Smooth muscle cell (in vitro differentiated cells): ENCODE measurements around the gene UPK3BL1. TPM values are rescaled to one million over a fixed set of nuclear protein-coding genes. Genes with fewer than 3 reads are reported as not detected.
"Not testable (repeated sequence)": the region's sequence is repeated elsewhere in the genome, so short reads cannot be mapped to it uniquely, and the experiment has no call there.

ENCODE experiments used
- DNase-seq: peaks from one replicate; lab custom pipeline; 2025; ENCODE audit not compliant: unreplicated experiment; lab: John Stamatoyannopoulos, UW
- H2AFZ ChIP-seq: fragments of 200-600 bp; sonication (generic); 2 replicates; pipeline ENCODE4 v1.6.0; 2016; ENCODE audit warnings: antibody characterized with exemption, low read depth, mild to moderate bottlenecking
- H3F3A ChIP-seq: fragments of 200-600 bp; sonication (generic); 2 replicates; pipeline ENCODE4 v1.6.0; 2017; ENCODE audit warnings: antibody characterized with exemption, low read depth
- H3K27ac ChIP-seq: fragments of 200-600 bp; sonication (generic); 2 replicates; pipeline ENCODE4 v1.5.1; 2016; ENCODE audit warnings: low read depth, mild to moderate bottlenecking
- H3K27me3 ChIP-seq: fragments of 200-600 bp; sonication (generic); 2 replicates; pipeline ENCODE4 v1.6.1; 2016; ENCODE audit warnings: low read depth, mild to moderate bottlenecking
- H3K36me3 ChIP-seq: fragments of 200-600 bp; sonication (generic); 2 replicates; pipeline ENCODE4 v1.5.1; 2016; ENCODE audit warnings: low read depth
- H3K4me1 ChIP-seq: fragments of 200-600 bp; sonication (generic); 2 replicates; pipeline ENCODE4 v1.5.1; 2016; ENCODE audit warnings: low read depth
- H3K4me2 ChIP-seq: fragments of 200-600 bp; sonication (generic); 2 replicates; pipeline ENCODE4 v1.6.0; 2016; ENCODE audit warnings: mild to moderate bottlenecking
- H3K4me3 ChIP-seq: fragments of 200-600 bp; sonication (generic); 2 replicates; pipeline ENCODE4 v1.5.1; 2016; ENCODE audit warnings: mild to moderate bottlenecking
- H3K79me2 ChIP-seq: fragments of 200-600 bp; sonication (generic); 2 replicates; pipeline ENCODE4 v1.6.0; 2016; ENCODE audit warnings: low read depth, mild to moderate bottlenecking
- H3K9ac ChIP-seq: fragments of 200-600 bp; sonication (generic); 2 replicates; pipeline ENCODE4 v1.6.0; 2016; ENCODE audit warnings: low read depth
- H3K9me3 ChIP-seq: fragments of 200-600 bp; sonication (generic); replicated peaks from 2 replicates; pipeline ENCODE4 v1.5.1; 2016; ENCODE audit warnings: low read depth
- H4K20me1 ChIP-seq: fragments of 200-600 bp; sonication (generic); 2 replicates; pipeline ENCODE4 v1.6.0; 2016; ENCODE audit warnings: low read depth
- WGBS: methylation state at CpG from one replicate; pipeline ENCODE4 v1.1.7; 2016; ENCODE audit warnings: low lambda C conversion rate; 5-methylcytosine and 5-hydroxymethylcytosine counted together
- polyA plus RNA-seq: library from polyadenylated mRNA; unstranded; fragments of >200 nt; fragmentation: Nextera tagmentation; extraction: Ambion mirVana; gene quantifications from 2 replicates; pipeline ENCODE4 v1.2.1, GENCODE V29; 2016
- total RNA-seq: library from RNA; depleted of rRNA; stranded (reverse); fragments of >200 nt; gene quantifications from 2 replicates; pipeline ENCODE4 v1.2.3, GENCODE V29; 2014

UPK3BL1 gene
- total and polyA plus RNA-seq, 2 experiments from 2014 or later: 16.6 to 25.0 TPM

DNA sequence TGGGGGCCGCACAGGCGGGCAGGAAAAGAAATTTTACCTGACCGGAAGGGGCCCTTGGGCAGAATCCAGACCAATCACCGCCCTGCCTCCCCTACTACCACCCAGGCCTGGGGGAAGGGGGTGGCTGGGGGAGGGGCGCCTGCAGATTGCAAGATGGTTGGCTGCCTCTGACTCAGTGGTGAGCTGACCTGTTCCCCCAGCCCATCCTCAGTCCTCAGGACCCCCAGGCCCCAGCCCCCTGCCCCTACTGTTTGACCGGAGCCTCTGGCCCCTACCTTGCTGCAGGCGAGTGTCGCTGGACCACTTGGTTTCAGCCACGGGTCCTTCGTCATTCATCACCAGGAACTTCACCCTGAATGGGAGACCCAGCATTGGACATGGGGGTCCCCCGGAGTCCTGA, 3.7 kb downstream of the UPK3BL1 start:
- H2AFZ ChIP-seq, H3K4me3 ChIP-seq, H3K27me3 ChIP-seq, DNase-seq, H3K4me2 ChIP-seq, H3K4me1 ChIP-seq, H3K9ac ChIP-seq, H3F3A ChIP-seq, H3K9me3 ChIP-seq, H3K79me2 ChIP-seq, H3K27ac ChIP-seq, H4K20me1 ChIP-seq, H3K36me3 ChIP-seq: not testable (repeated sequence)
- WGBS: 98% methylated on average over 5 of the region's 11 CpGs

DNA sequence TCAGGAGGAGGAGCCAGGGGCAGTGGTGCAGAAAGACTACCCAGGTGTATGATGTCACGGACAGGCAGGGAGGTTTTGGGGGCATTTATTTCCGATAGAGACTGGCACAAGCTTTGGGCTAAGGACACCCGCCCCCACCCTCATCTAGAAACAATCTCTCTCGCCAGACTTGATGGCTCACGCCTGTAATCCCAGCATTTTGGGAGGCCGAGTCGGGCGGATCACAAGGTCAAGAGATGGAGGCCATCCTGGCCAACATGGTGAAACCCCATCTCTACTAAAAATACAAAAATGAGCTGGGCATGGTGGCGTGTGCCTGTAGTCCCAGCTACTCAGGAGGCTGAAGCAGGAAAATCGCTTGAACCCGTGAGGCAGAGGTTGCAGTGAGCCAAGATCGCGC, 5.6 kb downstream of the UPK3BL1 start:
- not testable (repeated sequence) for H4K20me1 ChIP-seq, H3K4me3 ChIP-seq, H3K36me3 ChIP-seq, H3K4me1 ChIP-seq, H3K4me2 ChIP-seq, H3K9me3 ChIP-seq, H3K27ac ChIP-seq, H3F3A ChIP-seq, H3K27me3 ChIP-seq, H3K9ac ChIP-seq, H3K79me2 ChIP-seq, H2AFZ ChIP-seq, DNase-seq
- WGBS: 94% methylated on average over 9 of the region's 13 CpGs

DNA sequence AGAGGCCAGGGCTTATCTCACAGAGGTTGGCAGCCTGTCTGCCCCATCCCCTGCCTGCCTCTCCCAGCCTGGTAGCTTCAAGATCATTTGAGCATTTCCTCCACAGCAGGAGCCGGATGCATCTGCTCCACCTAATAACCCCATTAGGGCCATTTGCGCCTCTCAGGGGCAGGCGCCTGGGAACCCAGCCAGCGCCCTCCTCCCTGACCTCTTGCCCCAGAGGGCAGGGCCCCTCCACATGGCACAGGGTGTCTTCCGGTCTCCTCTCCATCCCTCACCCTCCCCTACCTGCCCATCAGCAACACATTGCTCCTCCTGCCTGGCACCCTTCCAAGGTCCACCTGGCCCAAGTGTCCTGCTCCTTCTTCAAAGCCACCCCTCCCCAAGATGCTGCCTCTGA, 7.2 kb downstream of the UPK3BL1 start:
- not testable (repeated sequence) for H2AFZ ChIP-seq, DNase-seq, H3K4me2 ChIP-seq, H3K27ac ChIP-seq, H3K27me3 ChIP-seq, H3F3A ChIP-seq, H4K20me1 ChIP-seq, H3K36me3 ChIP-seq, H3K4me1 ChIP-seq, H3K79me2 ChIP-seq, H3K9me3 ChIP-seq, H3K9ac ChIP-seq, H3K4me3 ChIP-seq
- WGBS: 100% methylated on average over 3 of the region's 5 CpGs

DNA sequence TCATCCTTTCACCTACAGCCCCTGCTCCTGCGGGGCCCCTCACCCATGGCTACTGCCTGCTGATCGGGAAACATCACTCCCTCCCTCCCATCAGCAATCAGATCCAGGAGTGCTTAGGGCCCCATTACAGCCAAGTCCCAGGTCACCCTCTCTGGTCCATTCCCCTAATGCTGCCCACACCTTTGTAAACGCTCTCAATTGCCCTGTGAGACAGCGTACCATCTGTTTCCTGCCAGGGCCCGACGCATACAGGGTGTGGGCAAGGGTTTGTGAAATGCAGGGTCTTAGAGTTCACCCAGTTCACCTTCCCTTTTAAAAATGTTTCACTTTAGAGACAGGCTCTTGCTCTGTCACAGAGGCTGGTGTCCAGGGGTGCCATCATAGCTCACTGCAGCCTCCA, 8.3 kb downstream of the UPK3BL1 start:
- H3F3A ChIP-seq, DNase-seq, H3K4me1 ChIP-seq, H3K9ac ChIP-seq, H2AFZ ChIP-seq, H3K36me3 ChIP-seq, H3K27me3 ChIP-seq, H3K4me2 ChIP-seq, H4K20me1 ChIP-seq, H3K4me3 ChIP-seq, H3K9me3 ChIP-seq, H3K79me2 ChIP-seq, H3K27ac ChIP-seq: not testable (repeated sequence)
- 94% methylated on average over 4 of the region's 6 CpGs for WGBS

DNA sequence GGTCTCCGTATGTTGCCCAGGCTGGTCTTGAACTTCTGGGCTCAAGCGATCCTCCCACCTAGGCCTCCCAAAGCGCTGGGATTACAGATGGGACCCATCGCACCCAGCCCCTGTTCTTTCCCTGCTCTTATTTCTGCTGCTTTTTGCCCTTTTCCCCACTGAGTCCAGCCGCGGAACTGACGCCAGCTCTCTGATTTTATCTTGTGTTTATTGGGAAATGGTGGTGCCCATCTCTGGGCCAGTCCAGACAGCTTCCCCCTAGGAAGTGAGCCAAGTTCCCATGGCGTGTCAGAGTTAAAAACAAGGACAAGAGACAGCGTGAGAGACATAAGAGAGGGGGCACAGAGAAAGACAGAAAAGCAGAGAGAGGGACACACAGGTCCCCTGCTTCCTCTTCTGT, 12.0 kb downstream of the UPK3BL1 start:
- not testable (repeated sequence) for H3K27ac ChIP-seq, H3K9me3 ChIP-seq, H3K79me2 ChIP-seq, H3K4me3 ChIP-seq, H3K4me2 ChIP-seq, H3K4me1 ChIP-seq, H3K36me3 ChIP-seq, H3F3A ChIP-seq, H4K20me1 ChIP-seq, H2AFZ ChIP-seq, H3K27me3 ChIP-seq, H3K9ac ChIP-seq, DNase-seq
- 93% methylated on average over 9 of the region's 9 CpGs for WGBS

DNA sequence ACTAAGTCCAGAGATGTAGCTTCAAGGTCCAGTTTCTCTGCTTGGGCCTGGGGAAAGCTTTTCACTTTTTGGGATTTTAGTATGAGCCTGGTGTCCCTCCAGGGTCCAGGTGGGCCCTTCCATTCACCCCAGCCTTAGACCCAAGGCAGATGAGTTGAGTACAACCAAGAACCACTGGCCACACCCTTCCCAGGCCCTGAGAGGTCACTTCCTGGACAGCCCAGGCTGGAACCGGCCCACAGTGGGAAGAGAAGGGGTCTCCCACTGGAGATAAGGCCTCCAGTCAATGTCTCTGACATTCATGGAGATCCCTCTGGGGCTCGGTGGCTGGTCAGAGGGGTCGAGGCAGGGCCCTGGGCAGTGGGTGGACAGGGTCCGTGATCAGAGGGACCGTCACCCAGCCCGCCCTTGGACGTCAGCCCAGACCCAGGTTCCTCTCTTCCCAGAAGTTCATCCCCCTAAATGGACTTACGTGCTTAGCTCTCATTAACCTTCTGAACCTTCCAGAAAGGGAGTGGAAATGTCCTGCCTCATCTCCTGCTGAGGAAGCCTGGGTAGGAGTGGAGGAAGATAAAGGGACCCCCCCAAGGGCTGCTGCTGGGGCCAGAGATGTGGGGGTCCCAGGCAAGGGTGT, 15.2 kb downstream of the UPK3BL1 start:
- H3K79me2 ChIP-seq, H3K9ac ChIP-seq, H3K4me3 ChIP-seq, H3K4me1 ChIP-seq, H3K36me3 ChIP-seq, H4K20me1 ChIP-seq, H3K9me3 ChIP-seq, H2AFZ ChIP-seq, H3K27ac ChIP-seq, H3F3A ChIP-seq, H3K27me3 ChIP-seq, H3K4me2 ChIP-seq, DNase-seq: not testable (repeated sequence)
- no CpG with 5 or more reads among the region's 8 CpGs for WGBS

DNA sequence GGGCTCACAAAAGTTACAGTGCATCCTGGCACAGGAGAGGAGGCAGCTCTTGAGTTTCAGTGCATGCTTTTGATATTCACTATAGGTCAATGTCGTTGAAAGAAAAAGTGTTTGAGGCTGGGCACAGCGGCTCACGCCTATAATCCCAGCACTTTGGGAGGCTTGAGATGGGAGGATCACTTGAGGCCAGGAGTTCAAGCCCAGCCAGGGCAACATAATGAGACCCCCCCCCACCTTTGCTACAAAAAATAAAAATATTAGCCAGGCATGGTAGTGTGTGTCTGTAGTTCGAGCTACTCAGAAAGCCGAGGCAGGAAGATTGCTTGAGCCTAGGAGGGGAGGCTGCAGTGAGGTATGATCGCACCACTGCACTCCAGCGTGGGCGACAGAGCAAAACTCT, 24.5 kb downstream of the UPK3BL1 start:
- not testable (repeated sequence) for H3K79me2 ChIP-seq, H3K27ac ChIP-seq, H3F3A ChIP-seq, H2AFZ ChIP-seq, H3K36me3 ChIP-seq, H3K4me3 ChIP-seq, H4K20me1 ChIP-seq, H3K4me2 ChIP-seq, H3K9ac ChIP-seq, DNase-seq, H3K4me1 ChIP-seq, H3K9me3 ChIP-seq, H3K27me3 ChIP-seq
- 82% methylated on average over 3 of the region's 8 CpGs for WGBS

DNA sequence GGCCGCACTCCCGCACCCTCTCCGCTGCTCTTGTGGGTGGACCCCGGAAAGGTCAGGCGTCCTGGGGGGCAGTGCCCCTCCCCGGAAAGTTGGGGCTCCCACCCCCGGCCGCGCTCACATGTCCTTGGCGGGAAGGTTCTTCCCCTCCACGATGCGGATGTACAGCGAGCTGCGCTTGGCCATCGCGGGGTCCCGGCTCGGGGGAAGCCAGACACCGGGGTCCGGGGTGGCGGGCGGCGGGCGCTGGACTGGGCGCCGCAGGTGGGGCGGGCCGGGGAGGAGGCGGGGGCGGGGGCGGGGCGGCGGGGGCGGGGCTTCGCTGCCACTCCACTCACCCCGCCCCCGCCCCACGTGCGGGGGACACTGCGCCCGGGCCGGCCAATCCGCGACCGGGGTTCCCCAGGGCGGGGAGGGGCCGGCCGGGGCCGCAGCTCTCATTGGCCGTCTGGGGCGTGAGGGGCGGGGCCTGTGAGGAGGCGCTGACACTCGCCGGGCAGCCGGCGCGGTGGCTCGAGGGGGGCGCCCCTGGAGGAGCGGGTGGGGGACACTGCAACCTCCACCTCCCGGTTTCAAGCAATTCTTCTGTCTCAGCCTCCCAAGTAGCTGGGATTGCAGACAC, 26.0 kb downstream of the UPK3BL1 start, which contains the start of gene RASA4:
TSS of gene RASA4 (minus strand) at position 250 of the 619 bp plus-strand sequence. CDS start at position 183, 67 bp downstream.
- H3K4me3 ChIP-seq, H3K36me3 ChIP-seq, H3K4me1 ChIP-seq, H3F3A ChIP-seq, DNase-seq, H3K27me3 ChIP-seq, H4K20me1 ChIP-seq, H3K9ac ChIP-seq, H3K79me2 ChIP-seq, H3K9me3 ChIP-seq, H3K27ac ChIP-seq, H2AFZ ChIP-seq: not testable (repeated sequence)
- peak within 1 kb of the TSS; percentile 65 for H3K4me2 ChIP-seq
- 2% methylated on average over 7 of the region's 62 CpGs for WGBS
